K562 (cell line): Measurements from ENCODE around the gene TRIM26. TPM values are rescaled to one million over a fixed set of nuclear protein-coding genes. Genes with fewer than 3 reads are reported as not detected.

Source experiments
- AFF4 ChIP-seq: sonication (generic); formaldehyde crosslinking; IDR thresholded peaks from 2 replicates; pipeline ENCODE4 v1.8.0; 2023; ENCODE audit warnings: mild to moderate bottlenecking, missing genetic modification reagents
- CHD4 ChIP-seq: fragments of 200-600 bp; sonication (generic); IDR thresholded peaks from 3 replicates; pipeline ENCODE4 v1.6.1; 2012; ENCODE audit warnings: low read depth, mild to moderate bottlenecking, mixed read lengths, low read length, inconsistent platforms; ENCODE audit not compliant: insufficient read depth, insufficient replicate concordance, poor library complexity, severe bottlenecking
- CREM ChIP-seq: IDR thresholded peaks from 2 replicates; pipeline ENCODE4 v1.6.1; 2014; ENCODE audit warnings: antibody characterized with exemption, low read depth
- ERF ChIP-seq: fragments of 450-650 bp; formaldehyde crosslinking; IDR thresholded peaks from 2 replicates; pipeline ENCODE4 v1.4.0; 2020; ENCODE audit warnings: mild to moderate bottlenecking, mixed read lengths
- ETV5 ChIP-seq: sonication (generic); formaldehyde crosslinking; IDR thresholded peaks from 2 replicates; pipeline ENCODE4 v1.4.0; 2020; ENCODE audit warnings: low read depth, mild to moderate bottlenecking, missing genetic modification reagents
- HDAC1 ChIP-seq, 2 experiments: fragments of 450-650 bp; IDR thresholded peaks; 2 replicates each; pipeline ENCODE4 v1.6.1; 2016 to 2017; ENCODE audit warnings: inconsistent platforms in 1 of 2, mild to moderate bottlenecking in 1 of 2, moderate library complexity in 1 of 2
- MAZ ChIP-seq, 2 experiments: fragments of 450-650 bp in 1 of 2; sonication (generic) in 1 of 2; formaldehyde crosslinking; IDR thresholded peaks in 1 of 2; conservative IDR thresholded peaks in 1 of 2; 2 replicates each; pipeline versions ENCODE4 v1.4.0 to v1.5.0; 2020; ENCODE audit warnings: mild to moderate bottlenecking in 1 of 2, missing genetic modification reagents in 1 of 2
- PML ChIP-seq: IDR thresholded peaks from 2 replicates; pipeline ENCODE4 v1.6.1; 2012; ENCODE audit warnings: low read length, inconsistent platforms
- POLR2B ChIP-seq: fragments of 450-650 bp; IDR thresholded peaks from 2 replicates; pipeline ENCODE4 v1.6.1; 2018; ENCODE audit warnings: low read depth; ENCODE audit not compliant: partially characterized antibody
- REST ChIP-seq, 2 experiments: fragments of 450-650 bp; formaldehyde crosslinking in 1 of 2; IDR thresholded peaks; 2 replicates each; pipeline versions ENCODE4 v1.4.0 to v1.6.1; 2014 to 2020; ENCODE audit warnings: mild to moderate bottlenecking in 2 of 2, borderline replicate concordance in 1 of 2, low read depth in 1 of 2
- SNRNP70 ChIP-seq: fragments of 200-400 bp; formaldehyde crosslinking; optimal IDR thresholded peaks from 2 replicates; pipeline ENCODE3; 2017; ENCODE audit warnings: low read depth, low read length
- TRIM28 ChIP-seq: fragments of 450-650 bp; IDR thresholded peaks from 2 replicates; pipeline ENCODE4 v1.6.1; 2017
- ZBTB12 ChIP-seq: fragments of 250-450 bp; sonication (Bioruptor Pico); IDR thresholded peaks from 2 replicates; pipeline ENCODE4 v1.4.0; 2020
- ZNF695 ChIP-seq: fragments of 450-650 bp; formaldehyde crosslinking; IDR thresholded peaks from 2 replicates; pipeline ENCODE4 v1.4.0; 2020; ENCODE audit warnings: mild to moderate bottlenecking, moderate library complexity
- ZNF778 ChIP-seq: fragments of 450-650 bp; formaldehyde crosslinking; IDR thresholded peaks from 2 replicates; pipeline ENCODE4 v1.4.0; 2020; ENCODE audit warnings: mild to moderate bottlenecking, moderate library complexity
- ZNF79 ChIP-seq: fragments of 250-450 bp; sonication (Bioruptor Pico); IDR thresholded peaks from 2 replicates; pipeline ENCODE4 v1.4.0; 2020; ENCODE audit warnings: low read depth, mild to moderate bottlenecking, moderate library complexity
- polyA plus RNA-seq, 8 experiments: library from polyadenylated mRNA; depleted of rRNA in 4 of 8; stranded (reverse) in 5 of 8; unstranded in 3 of 8; fragments of >200 nt; fragmentation: Nextera tagmentation in 2 of 8; fragmentation: Illumina TruSeq in 1 of 8; extraction: Ambion mirVana in 2 of 8; extraction: Trizol in 1 of 8; gene quantifications; 2 replicates each; pipeline versions ENCODE4 v1.2.1 to v1.2.3, GENCODE V29; 2011 to 2014; ENCODE audit warnings: inconsistent platforms in 1 of 8, missing spikeins in 1 of 8
- total RNA-seq, 7 experiments: library from RNA; depleted of rRNA in 6 of 7; stranded (reverse); fragments of >200 nt in 6 of 7; fragmentation: Illumina TruSeq in 2 of 7; extraction: Trizol in 2 of 7; gene quantifications; 2 replicates each; pipeline versions ENCODE4 v1.2.1 to v1.2.3, GENCODE V29; 2011 to 2021; ENCODE audit warnings: low replicate concordance in 1 of 7

Gene TRIM26
- total and polyA plus RNA-seq, 9 of the 15 experiments (the other 6 are each of a cell fraction or from before 2014, with no cell fraction given) = 0.80 to 5.0 (median 2.8) TPM

- TF ChIP-seq POLR2B = no peak
- no peak for TF ChIP-seq CREM
- TF ChIP-seq AFF4 (CRISPR knock-in tag) = no peak
- no peak for TF ChIP-seq CHD4
- peak; percentile 24; the same call in 1 of the 2 replicates for TF ChIP-seq REST (IDR thresholded peaks at IDR 0.05; ENCODE audit: borderline replicate concordance)
- TF ChIP-seq REST (CRISPR knock-in tag; IDR thresholded peaks at IDR 0.05; ENCODE audit: low read depth) = no peak
- no peak for TF ChIP-seq ZNF695 (CRISPR knock-in tag)
- TF ChIP-seq ZNF79 (CRISPR knock-in tag) = no peak
- TF ChIP-seq HDAC1 (IDR thresholded peaks at IDR 0.05) = no peak
- no peak for TF ChIP-seq ZBTB12 (CRISPR knock-in tag)
- TF ChIP-seq ETV5 (CRISPR knock-in tag) = no peak
- no peak for TF ChIP-seq PML
- no peak for TF ChIP-seq SNRNP70
- TF ChIP-seq TRIM28 = no peak
- TF ChIP-seq ERF (CRISPR knock-in tag) = no peak
- no peak for TF ChIP-seq ZNF778 (CRISPR knock-in tag)
- peak in 1 of 2 experiments; percentile 54; a peak in 1 of 4 replicates for TF ChIP-seq MAZ (CRISPR knock-in tag; conservative IDR thresholded peaks at IDR 0.05 in 1 of 2, IDR thresholded peaks at IDR 0.05 in 1 of 2)
Observed at GRCh38 chr6:30151580-30151979, 61.6 kb downstream of the TRIM26 start (continued).
